ENCODE measurements around the gene CPED1.

The CPED1 gene

DNA sequence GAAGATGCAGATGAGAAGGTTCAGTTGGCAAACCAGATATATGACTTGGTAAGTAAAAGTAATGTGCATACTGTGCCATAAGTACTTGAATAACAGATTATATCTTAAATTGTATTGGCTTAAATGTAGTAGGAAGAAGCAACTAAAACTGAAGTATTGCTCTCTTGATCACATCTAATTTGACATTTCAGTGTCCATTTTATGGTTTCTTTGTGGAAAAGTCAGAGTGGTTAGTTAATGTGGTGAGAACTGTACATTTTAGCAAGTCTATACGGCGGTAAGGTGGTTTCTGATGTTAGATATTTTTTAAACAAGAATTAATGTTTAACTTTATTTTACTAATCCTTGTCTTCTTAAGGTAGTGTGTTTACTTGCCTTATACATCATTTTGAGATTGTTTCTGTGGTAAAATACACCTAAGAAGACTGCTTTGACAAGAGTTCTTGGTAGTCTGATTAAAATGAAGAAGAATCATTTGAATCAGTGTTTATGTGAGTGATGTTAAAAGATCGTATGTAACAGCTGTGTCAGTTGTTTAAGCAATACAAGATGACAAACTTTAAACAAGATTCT, 32.8 kb upstream of the CPED1 start:
- CTCF ChIA-PET = interaction anchor here (1.3 to 1.8 kb wide), 2 partner anchors 33 to 153 kb away, joined by 3 to 5 read pairs; partner anchors contain the start of gene CPED1
- no peak for DNase-seq
- Histone ChIP-seq H3K27me3 (replicated peaks in 2 of 5; ENCODE audit: control insufficient read depth in 4 of 5, insufficient read depth in 5 of 5, low read length in 4 of 5) (no peaks in the 10 kb centered on the region), H3K36me3 (ENCODE audit: control insufficient read depth in 4 of 4, insufficient read depth in 4 of 4, low read length in 3 of 4) (peaks cover 12 to 44% (median 31%) of the 10 kb centered on the region in 4 experiments), H3K9me3 (ENCODE audit: control extremely low read depth in 1 of 5, control insufficient read depth in 4 of 5, insufficient read depth in 2 of 5, low read depth in 1 of 5, low read length in 4 of 5) (no peaks in the 10 kb centered on the region), H3K4me1 (ENCODE audit: control extremely low read depth in 1 of 4, control insufficient read depth in 4 of 4, insufficient read depth in 4 of 4, low read length in 3 of 4) (peaks cover 3 to 13% (median 10%) of the 10 kb centered on the region in 4 experiments), H3K4me3 (ENCODE audit: control insufficient read depth in 1 of 7, extremely low read depth in 1 of 7, insufficient read depth in 4 of 7, low read depth in 2 of 7, low read length in 6 of 7) (no peak overlapping the region), H3K27ac (ENCODE audit: insufficient read depth in 1 of 2, low read depth in 1 of 2, low read length in 2 of 2, poor library complexity in 1 of 2, severe bottlenecking in 2 of 2) (no peak overlapping the region)
- no CpG with 5 or more reads among the region's 3 CpGs for WGBS (ENCODE audit: insufficient coverage)
- POLR2A ChIA-PET = no interaction called here

GRCh38 chr7:120959929-120960484, 28.5 kb upstream of the CPED1 start:
- no peak overlapping the region for H3K4me3 ChIP-seq (ENCODE audit: control insufficient read depth in 1 of 7, extremely low read depth in 1 of 7, insufficient read depth in 4 of 7, low read depth in 2 of 7, low read length in 6 of 7)

GRCh38 chr7:120960714-120961113, 27.8 kb upstream of the CPED1 start:
- POLR2A ChIA-PET = no interaction called here
- peaks cover 11 to 33% (median 20%) of the 10 kb centered on the region in 4 experiments for H3K36me3 ChIP-seq (ENCODE audit: control insufficient read depth in 4 of 4, insufficient read depth in 4 of 4, low read length in 3 of 4)
- no peaks in the 10 kb centered on the region for H3K9me3 ChIP-seq (ENCODE audit: control extremely low read depth in 1 of 5, control insufficient read depth in 4 of 5, insufficient read depth in 2 of 5, low read depth in 1 of 5, low read length in 4 of 5)
- CTCF ChIA-PET = no interaction called here
- no peaks in the 10 kb centered on the region for H3K27me3 ChIP-seq (replicated peaks in 2 of 5; ENCODE audit: control insufficient read depth in 4 of 5, insufficient read depth in 5 of 5, low read length in 4 of 5)
- peak overlapping the region in 1 of 2 experiments; percentile 3 for H3K27ac ChIP-seq (ENCODE audit: insufficient read depth in 1 of 2, low read depth in 1 of 2, low read length in 2 of 2, poor library complexity in 1 of 2, severe bottlenecking in 2 of 2)
- DNase-seq = no peak
- no peaks in the 10 kb centered on the region for H3K4me1 ChIP-seq (ENCODE audit: control extremely low read depth in 1 of 4, control insufficient read depth in 4 of 4, insufficient read depth in 4 of 4, low read length in 3 of 4)
- no peak overlapping the region for H3K4me3 ChIP-seq (ENCODE audit: control insufficient read depth in 1 of 7, extremely low read depth in 1 of 7, insufficient read depth in 4 of 7, low read depth in 2 of 7, low read length in 6 of 7)
- no CpG with 5 or more reads among the region's 1 CpG for WGBS (ENCODE audit: insufficient coverage)

More at GRCh38 chr7:120959929-120960484, 28.5 kb upstream of the CPED1 start:
- CTCF ChIA-PET = no interaction called here
- no peak for DNase-seq
- WGBS (ENCODE audit: insufficient coverage) = 95% methylated on average over 6 of the region's 8 CpGs
- peaks cover 12 to 36% (median 24%) of the 10 kb centered on the region in 4 experiments for H3K36me3 ChIP-seq (ENCODE audit: control insufficient read depth in 4 of 4, insufficient read depth in 4 of 4, low read length in 3 of 4)
- H3K27ac ChIP-seq (ENCODE audit: insufficient read depth in 1 of 2, low read depth in 1 of 2, low read length in 2 of 2, poor library complexity in 1 of 2, severe bottlenecking in 2 of 2) = no peak overlapping the region
- no peaks in the 10 kb centered on the region for H3K27me3 ChIP-seq (replicated peaks in 2 of 5; ENCODE audit: control insufficient read depth in 4 of 5, insufficient read depth in 5 of 5, low read length in 4 of 5)
- POLR2A ChIA-PET = no interaction called here
- H3K4me1 ChIP-seq (ENCODE audit: control extremely low read depth in 1 of 4, control insufficient read depth in 4 of 4, insufficient read depth in 4 of 4, low read length in 3 of 4) = no peaks in the 10 kb centered on the region
- no peaks in the 10 kb centered on the region for H3K9me3 ChIP-seq (ENCODE audit: control extremely low read depth in 1 of 5, control insufficient read depth in 4 of 5, insufficient read depth in 2 of 5, low read depth in 1 of 5, low read length in 4 of 5)

DNA sequence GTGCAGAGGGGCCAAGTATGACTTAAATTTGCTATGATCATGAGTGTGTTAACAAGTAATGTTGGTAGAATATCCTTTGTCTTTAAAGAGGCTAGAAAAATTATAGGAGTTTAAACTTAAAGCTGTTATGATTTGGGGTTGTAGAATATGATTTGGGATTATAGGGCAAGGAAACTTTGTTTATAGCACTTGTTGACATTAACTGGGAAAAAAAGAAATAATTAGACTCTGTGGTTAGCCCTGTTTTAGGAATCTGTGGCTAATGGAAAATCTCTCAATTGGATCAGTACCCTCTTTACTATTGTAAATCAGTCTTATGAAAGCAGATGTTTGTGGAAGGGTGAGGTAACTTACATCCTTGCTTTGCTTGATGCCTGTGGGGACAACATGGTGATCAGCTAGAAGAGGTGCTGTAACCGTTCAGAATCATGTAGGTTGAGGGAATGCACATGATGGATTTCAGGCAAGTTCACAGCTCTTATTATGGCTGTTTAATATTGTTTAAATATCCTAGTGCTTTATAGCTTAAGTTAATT, 26.8 kb upstream of the CPED1 start:
- ChIA-PET CTCF (interaction anchor here (0.9 to 1.1 kb wide), 3 partner anchors 11 to 432 kb away, joined by 3 to 8 read pairs (median 3); partner anchors contain the start of gene ING3), POLR2A (no interaction called here)
- H3K4me3 ChIP-seq (ENCODE audit: control insufficient read depth in 1 of 7, extremely low read depth in 1 of 7, insufficient read depth in 4 of 7, low read depth in 2 of 7, low read length in 6 of 7) = no peak overlapping the region
- WGBS (ENCODE audit: insufficient coverage) = no CpG with 5 or more reads among the region's 1 CpG
- peaks cover 7 to 32% (median 17%) of the 10 kb centered on the region in 4 experiments for H3K36me3 ChIP-seq (ENCODE audit: control insufficient read depth in 4 of 4, insufficient read depth in 4 of 4, low read length in 3 of 4)
- no peak overlapping the region for H3K27ac ChIP-seq (ENCODE audit: insufficient read depth in 1 of 2, low read depth in 1 of 2, low read length in 2 of 2, poor library complexity in 1 of 2, severe bottlenecking in 2 of 2)
- H3K9me3 ChIP-seq (ENCODE audit: control extremely low read depth in 1 of 5, control insufficient read depth in 4 of 5, insufficient read depth in 2 of 5, low read depth in 1 of 5, low read length in 4 of 5) = no peaks in the 10 kb centered on the region
- no peaks in the 10 kb centered on the region for H3K27me3 ChIP-seq (replicated peaks in 2 of 5; ENCODE audit: control insufficient read depth in 4 of 5, insufficient read depth in 5 of 5, low read length in 4 of 5)
- H3K4me1 ChIP-seq (ENCODE audit: control extremely low read depth in 1 of 4, control insufficient read depth in 4 of 4, insufficient read depth in 4 of 4, low read length in 3 of 4) = no peaks in the 10 kb centered on the region
- no peak for DNase-seq

DNA sequence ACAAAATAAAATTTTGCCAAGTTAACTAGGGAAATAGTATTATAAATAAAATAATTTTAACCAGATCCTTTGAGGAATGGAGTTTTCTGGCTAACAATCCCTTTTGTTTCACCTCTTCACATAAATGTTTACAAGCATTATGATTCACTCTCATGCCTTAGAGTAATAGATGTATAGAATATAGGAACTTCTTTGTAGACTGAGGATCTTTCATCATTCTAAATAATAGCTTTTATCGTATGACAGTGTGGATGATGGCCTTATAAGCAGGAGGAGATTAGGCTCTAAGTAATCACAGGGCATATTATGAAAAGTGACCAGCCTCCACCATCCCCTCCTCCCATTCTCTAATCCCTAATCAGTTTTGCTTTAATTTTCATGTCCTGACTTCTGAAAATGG, 24.4 kb upstream of the CPED1 start:
- H3K36me3 ChIP-seq (ENCODE audit: control insufficient read depth in 4 of 4, insufficient read depth in 4 of 4, low read length in 3 of 4) = peaks cover 4 to 45% (median 22%) of the 10 kb centered on the region in 4 experiments
- H3K9me3 ChIP-seq (ENCODE audit: control extremely low read depth in 1 of 5, control insufficient read depth in 4 of 5, insufficient read depth in 2 of 5, low read depth in 1 of 5, low read length in 4 of 5) = no peaks in the 10 kb centered on the region
- no peak overlapping the region for H3K4me3 ChIP-seq (ENCODE audit: control insufficient read depth in 1 of 7, extremely low read depth in 1 of 7, insufficient read depth in 4 of 7, low read depth in 2 of 7, low read length in 6 of 7)
- WGBS (ENCODE audit: insufficient coverage) = no CpG with 5 or more reads among the region's 1 CpG
- no peak for DNase-seq
- ChIA-PET POLR2A (no interaction called here), CTCF (interaction anchor here (0.6 to 2.5 kb wide), 2 partner anchors 21 to 154 kb away, joined by 4 to 6 read pairs; no protein-coding TSS in a partner anchor)
- no peaks in the 10 kb centered on the region for H3K4me1 ChIP-seq (ENCODE audit: control extremely low read depth in 1 of 4, control insufficient read depth in 4 of 4, insufficient read depth in 4 of 4, low read length in 3 of 4)
- no peak overlapping the region for H3K27ac ChIP-seq (ENCODE audit: insufficient read depth in 1 of 2, low read depth in 1 of 2, low read length in 2 of 2, poor library complexity in 1 of 2, severe bottlenecking in 2 of 2)
- no peaks in the 10 kb centered on the region for H3K27me3 ChIP-seq (replicated peaks in 2 of 5; ENCODE audit: control insufficient read depth in 4 of 5, insufficient read depth in 5 of 5, low read length in 4 of 5)

DNA sequence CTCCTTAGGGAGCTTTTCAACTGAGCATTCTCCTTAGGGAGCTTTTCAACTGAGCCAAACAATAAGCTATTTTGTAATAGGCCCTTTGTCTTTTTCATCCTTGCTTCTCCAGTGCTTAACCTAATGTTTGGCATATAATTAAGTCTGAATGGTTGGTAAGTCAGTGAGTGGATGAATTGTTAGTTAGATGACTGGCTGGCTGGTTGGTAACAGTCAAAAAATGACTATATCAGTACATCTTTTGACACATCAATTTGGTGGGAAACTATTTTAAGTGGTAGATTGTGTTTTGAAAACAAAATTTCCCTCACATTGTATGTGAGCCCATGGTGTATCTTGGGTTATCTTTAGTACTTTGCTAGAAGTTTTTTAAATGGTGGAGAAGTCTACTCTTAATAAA, 21.6 kb upstream of the CPED1 start:
- Histone ChIP-seq H3K4me1 (ENCODE audit: control extremely low read depth in 1 of 4, control insufficient read depth in 4 of 4, insufficient read depth in 4 of 4, low read length in 3 of 4) (no peaks in the 10 kb centered on the region), H3K36me3 (ENCODE audit: control insufficient read depth in 4 of 4, insufficient read depth in 4 of 4, low read length in 3 of 4) (peaks cover 10 to 65% (median 32%) of the 10 kb centered on the region in 4 experiments), H3K9me3 (ENCODE audit: control extremely low read depth in 1 of 5, control insufficient read depth in 4 of 5, insufficient read depth in 2 of 5, low read depth in 1 of 5, low read length in 4 of 5) (no peaks in the 10 kb centered on the region), H3K27ac (ENCODE audit: insufficient read depth in 1 of 2, low read depth in 1 of 2, low read length in 2 of 2, poor library complexity in 1 of 2, severe bottlenecking in 2 of 2) (no peak overlapping the region), H3K27me3 (replicated peaks in 2 of 5; ENCODE audit: control insufficient read depth in 4 of 5, insufficient read depth in 5 of 5, low read length in 4 of 5) (no peaks in the 10 kb centered on the region), H3K4me3 (ENCODE audit: control insufficient read depth in 1 of 7, extremely low read depth in 1 of 7, insufficient read depth in 4 of 7, low read depth in 2 of 7, low read length in 6 of 7) (no peak overlapping the region)
- ChIA-PET CTCF (interaction anchor here (1.2 to 1.4 kb wide), 2 partner anchors 21 to 109 kb away, joined by 3 to 6 read pairs; no protein-coding TSS in a partner anchor), POLR2A (no interaction called here)
- DNase-seq = no peak

DNA sequence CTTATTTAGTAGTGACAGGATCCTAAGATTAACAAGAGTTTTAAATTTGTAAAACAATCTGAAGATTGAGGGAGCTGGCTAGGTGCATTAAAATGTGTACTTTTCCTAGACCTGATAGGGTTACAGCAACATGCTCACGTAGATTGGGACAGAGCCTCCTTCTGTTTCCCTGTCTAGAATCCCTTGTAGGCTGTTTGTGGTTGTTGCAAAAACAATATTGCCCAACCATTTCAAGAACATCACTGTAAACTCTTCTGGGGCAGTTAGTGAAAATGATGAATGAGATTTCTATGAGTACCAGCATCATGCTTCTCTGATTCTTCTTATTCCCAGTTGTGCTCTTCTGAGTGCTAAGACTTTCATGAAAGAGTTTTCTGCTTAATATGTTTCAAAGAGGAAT, 14.7 kb upstream of the CPED1 start:
- Histone ChIP-seq H3K27ac (ENCODE audit: insufficient read depth in 1 of 2, low read depth in 1 of 2, low read length in 2 of 2, poor library complexity in 1 of 2, severe bottlenecking in 2 of 2) (no peak overlapping the region), H3K9me3 (ENCODE audit: control extremely low read depth in 1 of 5, control insufficient read depth in 4 of 5, insufficient read depth in 2 of 5, low read depth in 1 of 5, low read length in 4 of 5) (no peaks in the 10 kb centered on the region), H3K36me3 (ENCODE audit: control insufficient read depth in 4 of 4, insufficient read depth in 4 of 4, low read length in 3 of 4) (peaks cover 13 to 44% (median 30%) of the 10 kb centered on the region in 4 experiments), H3K27me3 (replicated peaks in 2 of 5; ENCODE audit: control insufficient read depth in 4 of 5, insufficient read depth in 5 of 5, low read length in 4 of 5) (no peaks in the 10 kb centered on the region), H3K4me1 (ENCODE audit: control extremely low read depth in 1 of 4, control insufficient read depth in 4 of 4, insufficient read depth in 4 of 4, low read length in 3 of 4) (peaks cover 0 to 2% (median 0%) of the 10 kb centered on the region in 4 experiments), H3K4me3 (ENCODE audit: control insufficient read depth in 1 of 7, extremely low read depth in 1 of 7, insufficient read depth in 4 of 7, low read depth in 2 of 7, low read length in 6 of 7) (no peak overlapping the region)
- DNase-seq = no peak
- POLR2A ChIA-PET = no interaction called here
- CTCF ChIA-PET = interaction anchor here (0.8 to 1.6 kb wide), 2 partner anchors 14 to 15 kb away, joined by 4 to 5 read pairs; partner anchors contain the start of gene CPED1
- WGBS (ENCODE audit: insufficient coverage) = no CpG with 5 or more reads among the region's 1 CpG
